GM18873 (cell line): ENCODE measurements around the gene PLEKHM3.

Source experiments
- ATAC-seq: cut with Tn5 transposase; IDR thresholded peaks from one replicate; pipeline ENCODE4 v1.9.1; 2021; ENCODE audit warnings: mild to moderate bottlenecking, moderate library complexity, moderate number of reproducible peaks; ENCODE audit not compliant: unreplicated experiment, low FRiP score

PLEKHM3 gene

GRCh38 chr2:207836521-207837133 lies 188.7 kb downstream of the PLEKHM3 start:
- ATAC-seq, result no peak

- no peak for ATAC-seq
Measured at GRCh38 chr2:207835805-207836204, 189.5 kb downstream of the PLEKHM3 start.

- ATAC-seq, result peak; percentile 94
Measured at GRCh38 chr2:207833251-207833751, 192.0 kb downstream of the PLEKHM3 start.

GRCh38 chr2:207831584-207832248 lies 193.6 kb downstream of the PLEKHM3 start:
- ATAC-seq, result no peak

GRCh38 chr2:207830778-207831438 lies 194.4 kb downstream of the PLEKHM3 start:
- ATAC-seq, result no peak

- no peak for ATAC-seq
Measured at GRCh38 chr2:207828361-207829057, 196.8 kb downstream of the PLEKHM3 start.

GRCh38 chr2:207825978-207826377 lies 199.3 kb downstream of the PLEKHM3 start:
- no peak for ATAC-seq

GRCh38 chr2:207825045-207825954 lies 200.0 kb downstream of the PLEKHM3 start:
- no peak for ATAC-seq

- no peak for ATAC-seq
Measured at GRCh38 chr2:207823865-207824264, 201.5 kb downstream of the PLEKHM3 start.

- ATAC-seq, result no peak
Measured at GRCh38 chr2:207819839-207820784, 205.2 kb downstream of the PLEKHM3 start.

- no peak for ATAC-seq
Measured at GRCh38 chr2:207819021-207819797, 206.1 kb downstream of the PLEKHM3 start.

- ATAC-seq, result no peak
Measured at GRCh38 chr2:207816546-207816945, 208.8 kb downstream of the PLEKHM3 start.

- no peak for ATAC-seq
Measured at GRCh38 chr2:207815254-207815653, 210.1 kb downstream of the PLEKHM3 start.

- no peak for ATAC-seq
Measured at GRCh38 chr2:207813942-207814341, 211.4 kb downstream of the PLEKHM3 start.

- no peak for ATAC-seq
Measured at GRCh38 chr2:207813221-207813916, 212.0 kb downstream of the PLEKHM3 start.

GRCh38 chr2:207812726-207813080 lies 212.6 kb downstream of the PLEKHM3 start:
- no peak for ATAC-seq

GRCh38 chr2:207812058-207812725 lies 213.1 kb downstream of the PLEKHM3 start:
- no peak for ATAC-seq
